ENCODE measurements around the gene TFEB.

DNA sequence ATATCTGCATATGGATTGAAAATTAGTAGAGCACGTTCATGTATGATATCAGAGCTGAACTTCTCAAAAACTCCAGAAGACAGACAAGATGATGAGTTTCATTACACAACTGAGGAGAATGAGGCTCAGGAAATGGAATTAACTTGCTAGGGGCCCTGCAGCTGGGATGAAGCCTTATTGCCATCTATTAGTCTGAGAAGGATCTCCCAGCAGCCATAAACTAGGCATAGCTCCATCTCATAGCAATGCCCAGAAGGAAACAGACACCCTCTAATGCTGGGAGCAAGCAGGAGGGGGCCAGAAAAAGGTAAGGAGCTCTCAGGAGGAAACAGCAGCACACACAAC, 18.0 kb downstream of the TFEB start:
- no peak for TF ChIP-seq POLR2A (IDR thresholded peaks at IDR 0.05; ENCODE audit: low read depth, low read length)
- no peak for TF ChIP-seq SPI1 (IDR thresholded peaks at IDR 0.05; ENCODE audit: low read depth, low read length)
- no peak for TF ChIP-seq POLR2AphosphoS5 (IDR thresholded peaks at IDR 0.05; ENCODE audit: low read depth, low read length)
- TF ChIP-seq TAF1 (IDR thresholded peaks at IDR 0.05; ENCODE audit: low read depth, low read length): no peak
- no peak for TF ChIP-seq PAX5 (IDR thresholded peaks at IDR 0.05; ENCODE audit: insufficient read depth, low read length, severe bottlenecking)
- no peak for TF ChIP-seq POU2F2 (IDR thresholded peaks at IDR 0.05; ENCODE audit: low read depth, low read length)
